Stromal cell of bone marrow (primary cell): ENCODE data around the gene IL16.
"Not testable (repeated sequence)": the region's sequence is repeated elsewhere in the genome, so short reads cannot be mapped to it uniquely, and the experiment has no call there.

ENCODE experiments used
- DNase-seq: peaks from one replicate; pipeline ENCODE4 v3.0.0-alpha.2; 2012; ENCODE audit warnings: low read depth

IL16 gene

DNA sequence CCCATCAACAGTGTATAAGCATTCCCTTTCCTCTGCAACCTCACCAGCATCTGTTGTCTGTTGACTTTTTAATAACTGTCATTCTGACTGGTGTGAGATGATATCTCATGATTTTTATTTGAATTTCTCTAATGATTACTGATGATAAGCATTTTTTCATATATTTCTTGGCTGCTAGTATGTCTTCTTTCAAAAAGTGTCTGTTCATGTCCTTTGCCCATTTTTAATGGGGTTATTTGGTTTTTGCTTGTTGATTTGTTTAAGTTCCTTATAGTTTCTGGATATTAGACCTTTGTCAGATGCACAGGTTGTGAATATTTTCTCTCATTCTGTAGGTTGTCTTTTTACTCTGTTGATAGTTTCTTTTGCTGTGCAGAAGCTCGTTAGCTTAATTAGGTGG is 11.3 kb downstream of the IL16 start:
- not testable (repeated sequence) for DNase-seq

- DNase-seq = no peak
These were observed 13.0 kb downstream of the IL16 start for GRCh38 chr15:81209635-81210034.

DNA sequence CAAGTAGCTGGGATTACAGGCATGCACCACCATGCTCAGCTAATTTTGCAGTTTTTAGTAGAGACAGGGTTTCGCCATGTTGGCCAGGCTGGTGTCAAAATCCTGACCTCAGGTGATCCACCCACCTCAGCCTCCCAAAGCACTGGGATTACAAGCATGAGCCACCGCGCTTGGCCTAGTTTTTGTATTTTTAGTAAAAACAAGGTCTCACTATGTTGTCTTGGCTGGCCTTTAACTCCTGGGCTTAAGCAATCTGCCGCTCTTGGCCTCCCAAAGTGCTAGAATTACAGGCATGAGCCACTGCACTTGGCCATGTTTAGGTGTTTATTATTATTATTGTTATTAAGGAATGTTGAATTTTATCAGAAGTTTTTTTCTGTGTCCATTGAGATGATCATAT is 14.7 kb downstream of the IL16 start:
- DNase-seq = no peak

- no peak for DNase-seq
These were observed 17.3 kb downstream of the IL16 start for GRCh38 chr15:81213982-81214381.

DNA sequence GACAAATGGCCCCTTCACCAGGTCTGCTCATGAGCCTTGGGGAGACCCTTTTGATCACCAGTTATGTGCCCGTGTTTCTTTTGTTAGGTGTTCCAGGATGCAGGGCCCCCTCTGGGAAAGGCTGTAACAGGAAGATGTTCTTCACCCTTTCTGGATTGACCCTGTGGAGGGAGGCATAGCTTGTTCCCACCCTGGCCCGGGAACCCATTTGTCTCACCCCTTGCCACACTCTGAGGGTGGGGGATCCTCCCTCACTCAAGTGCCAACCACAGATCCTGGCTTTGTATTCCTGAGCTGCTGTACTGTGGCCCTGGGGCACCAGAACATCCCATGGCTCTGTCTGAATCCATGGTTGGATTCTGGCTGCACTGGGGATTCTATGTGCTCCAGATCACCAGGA is 18.9 kb downstream of the IL16 start:
- DNase-seq = no peak

DNA sequence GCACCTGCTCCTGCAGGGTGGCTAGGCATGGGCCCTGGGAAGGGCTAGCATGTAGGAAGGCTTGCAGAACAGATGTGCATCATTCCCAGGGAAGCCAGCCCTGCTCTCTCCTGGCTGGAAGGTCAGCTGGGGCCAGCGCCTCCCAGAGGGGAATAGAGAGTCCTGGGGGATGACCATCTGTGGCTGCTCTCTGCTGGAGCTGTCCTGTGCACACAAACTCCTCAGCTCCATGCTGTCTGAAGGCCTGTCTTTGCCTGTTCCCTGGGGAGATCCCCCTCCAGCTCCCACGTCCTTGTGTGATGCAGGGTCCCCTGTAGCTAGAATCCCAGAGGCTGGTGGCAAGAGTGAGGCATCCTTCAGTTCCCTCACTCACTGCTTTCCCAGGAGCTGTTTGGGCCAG is 19.3 kb downstream of the IL16 start:
- DNase-seq = no peak

GRCh38 chr15:81216422-81216821 is 19.7 kb downstream of the IL16 start:
- no peak for DNase-seq

GRCh38 chr15:81221449-81221848 is 24.8 kb downstream of the IL16 start:
- peak; percentile 33 for DNase-seq

DNA sequence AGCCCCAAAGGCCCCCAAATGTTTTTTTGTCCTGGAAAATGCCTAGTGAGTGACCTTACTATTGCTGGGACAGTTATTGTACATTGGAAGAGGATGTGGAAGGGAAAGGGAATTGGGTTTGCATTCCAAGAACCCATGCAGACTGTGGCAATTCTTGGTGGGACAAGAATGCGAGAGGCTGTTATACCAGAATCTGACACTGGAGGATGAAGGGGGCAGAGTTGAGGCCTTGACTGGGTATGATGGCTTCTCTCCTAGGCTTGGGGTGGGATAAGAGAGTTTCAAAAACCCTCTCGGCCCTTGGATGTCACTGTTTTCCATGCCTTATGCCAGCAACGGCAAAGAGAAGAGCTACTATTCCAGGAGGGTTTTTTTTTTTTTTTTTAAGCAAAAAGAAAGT is 25.3 kb downstream of the IL16 start:
- no peak for DNase-seq

GRCh38 chr15:81223346-81223971 is 26.8 kb downstream of the IL16 start:
- no peak for DNase-seq

DNA sequence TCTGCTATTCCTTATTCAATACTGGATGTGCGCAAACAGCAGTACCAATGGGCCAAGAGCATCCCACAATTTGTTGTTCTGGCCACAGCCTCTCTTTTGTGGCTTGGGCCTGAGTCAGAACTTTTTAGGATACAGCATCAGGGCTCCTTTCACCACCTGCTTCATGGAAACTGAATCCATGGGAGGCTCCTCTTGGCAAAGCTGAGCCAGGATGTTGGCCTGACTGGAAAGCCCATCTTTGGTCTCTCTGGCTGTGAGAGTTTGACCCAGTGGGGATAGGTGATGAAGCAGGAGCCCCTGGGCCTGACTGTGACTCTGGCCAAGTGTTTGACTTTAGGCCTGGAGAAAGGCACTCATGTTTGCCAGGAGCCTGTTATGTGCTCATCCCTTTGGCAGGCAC is 27.6 kb downstream of the IL16 start:
- no peak for DNase-seq

DNA sequence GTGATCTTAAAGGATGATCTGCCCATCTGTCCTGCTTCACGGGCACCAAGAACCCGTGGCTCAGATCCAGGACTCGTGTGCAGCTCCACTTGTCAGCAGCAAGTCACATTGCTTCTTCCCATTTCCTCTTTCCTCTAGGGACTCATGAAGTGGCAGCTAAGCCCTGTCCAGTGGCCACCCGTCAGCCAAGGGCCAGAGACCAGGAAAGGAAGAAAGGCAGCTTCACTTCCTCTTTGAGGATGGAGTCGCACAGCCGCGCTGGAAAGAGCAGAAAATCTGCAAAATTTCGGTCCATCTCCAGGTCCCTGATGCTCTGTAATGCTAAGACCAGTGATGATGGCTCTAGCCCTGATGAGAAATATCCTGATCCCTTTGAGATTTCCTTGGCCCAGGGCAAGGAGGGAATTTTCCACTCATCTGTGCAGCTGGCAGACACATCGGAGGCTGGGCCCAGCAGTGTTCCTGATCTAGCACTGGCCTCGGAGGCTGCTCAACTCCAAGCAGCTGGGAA is 28.5 kb downstream of the IL16 start:
- peak; percentile 9 for DNase-seq

GRCh38 chr15:81227716-81228115 is 31.0 kb downstream of the IL16 start:
- DNase-seq = no peak

- DNase-seq = peak; percentile 33
These were observed 32.9 kb downstream of the IL16 start for GRCh38 chr15:81229586-81229985.

- no peak for DNase-seq
These were observed 38.8 kb downstream of the IL16 start for GRCh38 chr15:81235276-81236123.

DNA sequence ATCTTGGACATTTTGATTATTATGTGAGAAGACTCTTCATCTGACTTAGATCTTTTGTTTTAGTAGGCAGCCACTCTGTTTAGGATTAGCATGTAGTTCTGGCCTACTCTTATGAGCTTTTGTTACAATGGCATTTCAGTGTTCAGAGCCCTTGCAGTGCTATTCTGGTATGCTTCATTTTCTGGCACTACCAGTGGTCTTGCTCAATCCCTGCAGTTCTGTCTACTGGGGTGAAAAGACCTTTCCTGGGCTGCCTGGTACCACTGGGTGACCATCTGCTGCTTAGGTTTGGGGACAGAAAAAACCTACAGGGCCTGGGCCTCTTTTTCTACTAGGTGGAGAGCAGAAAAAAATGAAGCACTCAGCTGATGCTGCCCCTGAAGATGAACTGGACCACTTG is 42.5 kb downstream of the IL16 start:
- no peak for DNase-seq

DNA sequence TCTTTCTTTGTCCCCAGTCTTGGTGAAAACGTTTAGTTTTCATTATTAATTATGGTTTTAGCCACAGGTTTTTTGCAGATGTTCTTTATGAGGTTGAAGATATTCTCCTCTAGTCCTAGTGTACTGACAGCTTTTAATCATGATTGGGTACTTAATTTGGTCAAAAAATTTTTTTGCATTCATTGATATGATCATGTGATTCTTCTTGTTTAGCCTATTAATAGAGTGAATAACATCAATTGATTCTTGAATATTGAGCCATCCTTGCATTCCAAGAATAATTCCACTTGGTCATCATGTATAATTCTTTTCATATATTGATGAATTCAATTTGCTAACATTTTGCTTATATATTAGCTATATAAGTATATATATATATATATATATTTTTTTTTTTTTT is 46.1 kb downstream of the IL16 start:
- DNase-seq = no peak

GRCh38 chr15:81244306-81244705 is 47.6 kb downstream of the IL16 start:
- DNase-seq = no peak

DNA sequence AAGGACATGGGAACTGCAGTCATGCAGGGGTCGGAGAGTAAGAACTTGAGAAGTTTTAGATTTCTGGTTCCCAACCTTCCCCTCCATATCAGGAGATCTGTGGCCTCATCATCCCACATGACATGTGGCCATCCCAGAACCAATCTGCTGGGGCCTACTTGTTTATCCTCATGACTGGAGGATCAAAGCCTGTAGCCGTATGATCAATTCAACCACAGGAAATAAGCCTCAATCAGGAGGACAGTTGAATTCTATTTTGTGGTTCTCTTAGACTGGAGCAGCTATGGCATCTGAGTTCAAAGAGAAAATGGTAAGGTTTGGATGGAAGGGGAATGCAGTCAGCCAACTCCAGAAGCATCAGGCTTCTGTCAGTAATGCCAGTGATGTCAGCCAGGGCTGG is 57.2 kb downstream of the IL16 start:
- no peak for DNase-seq

DNA sequence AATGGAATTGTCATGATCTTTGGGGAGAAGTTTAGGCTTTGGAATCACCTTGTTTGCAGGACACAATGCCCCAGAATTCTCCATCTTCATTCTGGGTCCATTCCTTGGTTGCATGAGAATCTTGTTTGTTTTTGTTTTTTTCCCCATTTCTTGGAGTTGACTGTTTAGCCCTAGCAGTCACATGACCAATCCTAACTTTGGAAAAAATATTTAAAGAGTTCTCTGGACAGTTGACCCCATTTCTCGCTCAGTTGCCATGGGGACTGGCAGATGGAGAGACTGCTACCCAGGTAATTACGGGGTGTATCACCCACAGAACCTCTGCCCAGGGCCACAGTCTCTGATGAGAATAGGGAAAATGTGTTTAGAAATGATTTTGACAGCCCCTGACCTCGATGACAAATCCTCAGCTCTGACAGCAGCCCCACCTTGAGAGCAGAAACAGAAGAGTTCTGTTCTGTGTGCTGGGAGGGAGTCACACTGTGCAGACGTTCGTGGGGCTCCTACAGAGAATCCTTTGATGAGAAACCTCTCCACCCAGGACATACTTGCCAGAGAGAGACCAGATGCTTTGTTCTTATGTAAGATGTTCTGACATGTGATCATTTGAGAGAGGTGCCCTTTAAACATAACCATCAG is 57.7 kb downstream of the IL16 start:
- no peak for DNase-seq

DNA sequence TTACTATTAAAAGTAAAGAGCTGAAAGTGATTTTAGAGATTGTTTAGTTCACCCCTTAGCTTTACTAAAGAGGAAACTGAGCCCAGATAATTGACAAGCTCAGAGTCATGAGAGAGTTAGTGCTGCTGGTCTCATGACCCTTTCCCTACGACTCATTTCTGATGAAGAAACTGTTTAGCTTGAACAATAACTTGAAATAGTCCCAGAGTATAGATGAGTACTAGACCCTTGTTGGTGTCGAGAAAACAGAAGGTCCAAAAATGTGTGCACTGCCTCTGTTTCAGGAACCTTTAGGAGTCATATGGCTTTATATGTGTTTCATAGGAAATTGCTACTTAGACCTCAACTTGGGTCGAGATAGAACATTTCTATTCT is 58.2 kb downstream of the IL16 start:
- no peak for DNase-seq

DNA sequence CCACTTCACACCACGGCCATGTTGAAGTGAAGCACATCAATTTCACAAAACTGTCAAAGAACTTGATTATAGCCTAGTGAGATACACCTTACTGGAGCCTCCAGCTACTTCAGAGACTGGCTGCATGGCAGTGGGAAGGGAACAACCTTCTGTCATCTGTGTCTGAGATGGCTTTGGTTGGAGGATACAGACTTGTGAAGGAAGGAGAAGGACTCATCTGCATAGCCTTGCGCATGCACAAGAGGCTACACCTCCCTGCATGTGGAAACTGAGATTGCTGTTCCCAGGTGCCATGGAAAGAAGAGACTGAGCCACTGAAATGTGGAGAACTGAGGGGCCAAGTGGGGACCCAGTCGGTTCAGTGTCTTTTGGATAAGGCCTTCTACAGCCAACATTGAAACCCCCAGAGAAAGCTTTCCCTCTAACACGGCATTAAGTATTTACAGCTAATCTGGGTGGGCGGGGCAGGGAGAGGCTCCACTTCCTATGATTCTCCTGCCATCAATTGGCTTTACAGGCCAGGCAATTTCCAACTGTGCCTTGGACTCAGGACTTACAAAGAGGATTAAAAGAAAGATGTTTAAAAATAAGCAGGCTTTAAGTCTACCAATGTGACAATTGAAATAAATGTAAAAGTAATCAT is 58.8 kb downstream of the IL16 start:
- no peak for DNase-seq

DNA sequence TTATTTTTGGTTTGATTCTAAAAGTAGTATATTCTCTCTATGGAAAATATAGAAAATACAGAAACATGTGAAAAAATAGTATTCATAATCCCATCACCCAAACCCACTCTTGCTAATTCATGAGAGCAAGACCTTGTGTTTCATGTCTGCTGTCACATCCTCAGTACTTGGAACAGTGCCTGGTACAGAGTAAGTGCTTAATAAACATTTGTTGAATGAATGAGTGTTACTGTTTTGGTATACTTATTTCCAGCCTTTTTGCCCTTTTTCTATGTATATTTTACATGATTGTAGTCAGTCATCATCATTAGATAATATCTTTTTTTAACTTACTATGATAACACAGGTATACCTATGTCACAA is 59.3 kb downstream of the IL16 start:
- no peak for DNase-seq
